GM12865 (cell line): ENCODE measurements around the gene ATN1.

Experiments used
- DNase-seq: peaks from one replicate; pipeline ENCODE4 v3.0.0; 2010; ENCODE audit warnings: low read depth
- H3K4me3 ChIP-seq: 2 replicates; pipeline ENCODE4 v1.5.1; 2011; ENCODE audit warnings: mild to moderate bottlenecking, low read depth, low read length, control low read depth
- CTCF ChIP-seq: IDR thresholded peaks from 2 replicates; pipeline ENCODE4 v1.5.1; 2011; ENCODE audit warnings: low read length, control low read depth, low read depth, inconsistent platforms; ENCODE audit not compliant: insufficient read depth; ENCODE audit errors: missing control alignments

Gene ATN1

GRCh38 chr12:6932766-6933165, 5.0 kb downstream of the ATN1 start:
- H3K4me3 ChIP-seq, result no peak overlapping the region
- DNase-seq, result no peak
- no peak for TF ChIP-seq CTCF

- TF ChIP-seq CTCF, result no peak
- DNase-seq, result no peak
- no peak overlapping the region for H3K4me3 ChIP-seq
Observed at GRCh38 chr12:6934110-6934509, 6.4 kb downstream of the ATN1 start.

GRCh38 chr12:6935371-6936193, 7.8 kb downstream of the ATN1 start:
- no peak for TF ChIP-seq CTCF
- no peak overlapping the region; the same call in 1 of the 2 replicates for H3K4me3 ChIP-seq
- no peak for DNase-seq

- TF ChIP-seq CTCF, result no peak
- DNase-seq, result no peak
- H3K4me3 ChIP-seq, result peak overlapping the region; percentile 94
Observed at GRCh38 chr12:6936194-6936635, 8.5 kb downstream of the ATN1 start.

GRCh38 chr12:6936636-6937480, 9.1 kb downstream of the ATN1 start:
- peak overlapping the region; percentile 94 for H3K4me3 ChIP-seq
- DNase-seq, result peak; percentile 73
- peak; percentile 8 for TF ChIP-seq CTCF

- TF ChIP-seq CTCF, result peak; percentile 97
- peak overlapping the region; percentile 94 for H3K4me3 ChIP-seq
- peak; percentile 98 for DNase-seq
Observed at GRCh38 chr12:6937481-6938352, 10.0 kb downstream of the ATN1 start.
